Sigmoid colon (tissue), 7 donors: ENCODE data around the gene XYLT1. TPM values are rescaled to one million over a fixed set of nuclear protein-coding genes. Genes with fewer than 3 reads are reported as not detected.

Experiments
- DNase-seq: peaks from one replicate; pipeline ENCODE4 v3.0.0-alpha.2; 2019
- H3K27ac ChIP-seq, 4 donors: fragments of 200-600 bp; sonication (generic); one replicate each; pipeline ENCODE4 v1.5.1; 2016 to 2019; ENCODE audit warnings: mild to moderate bottlenecking in 1 of 4
- H3K27me3 ChIP-seq, 3 donors: fragments of 200-600 bp; sonication (generic); one replicate each; pipeline ENCODE4 v1.5.1; 2019; ENCODE audit warnings: mild to moderate bottlenecking in 1 of 3
- H3K36me3 ChIP-seq, 4 donors: fragments of 200-600 bp; sonication (generic); one replicate each; pipeline ENCODE4 v1.5.1; 2016 to 2019
- H3K4me1 ChIP-seq, 4 donors: fragments of 200-600 bp; sonication (generic); one replicate each; pipeline ENCODE4 v1.5.1; 2017 to 2019
- H3K4me3 ChIP-seq, 4 donors: fragments of 200-600 bp; sonication (generic); one replicate each; pipeline ENCODE4 v1.5.1; 2017 to 2019; ENCODE audit warnings: mild to moderate bottlenecking in 2 of 4, moderate library complexity in 1 of 4
- H3K9me3 ChIP-seq, 4 donors: fragments of 200-600 bp in 3 of 4; sonication (generic) in 3 of 4; one replicate each; pipeline versions ENCODE4 v1.5.1 to v1.6.1; 2013 to 2019
- EP300 ChIP-seq, 4 donors: sonication (generic); formaldehyde crosslinking; IDR thresholded peaks; one replicate each; pipeline ENCODE4 v1.6.1; 2017; ENCODE audit warnings: antibody characterized with exemption in 4 of 4
- POLR2A ChIP-seq, 2 donors: fragments of 450-650 bp; IDR thresholded peaks; one replicate each; pipeline ENCODE4 v1.6.1; 2016; ENCODE audit warnings: antibody characterized with exemption in 2 of 2, mild to moderate bottlenecking in 2 of 2, moderate library complexity in 2 of 2
- POLR2AphosphoS5 ChIP-seq, 4 donors: sonication (generic); formaldehyde crosslinking; IDR thresholded peaks; one replicate each; pipeline ENCODE4 v1.6.1; 2017; ENCODE audit warnings: antibody characterized with exemption in 4 of 4
- WGBS, 2 donors: extraction: QIAGEN DNeasy Blood & Tissue Kit; methylation state at CpG; one replicate each; pipeline ENCODE4 v1.1.7; 2013; 5-methylcytosine and 5-hydroxymethylcytosine counted together
- intact Hi-C: fragments of 100-400 bp; cut with DNase I; formaldehyde crosslinking; loops from one replicate; pipeline ENCODE4 v1.15.1; 2023
- polyA plus RNA-seq, 3 donors: library from polyadenylated mRNA; stranded (reverse); fragments of 200-250 nt; gene quantifications; one replicate each; pipeline ENCODE4 v1.2.3, GENCODE V29; 2013
- total RNA-seq, 4 donors: library from RNA; depleted of rRNA; stranded (reverse); fragments of >200 nt; gene quantifications; one replicate each; pipeline ENCODE4 v1.1.0, GENCODE V29; 2016
- TF ChIP-seq, protein P1 (sequence below), 4 experiments: fragments of 450-650 bp in 3 of 4; fragments of 200-600 bp in 1 of 4; IDR thresholded peaks; one replicate each; pipeline ENCODE4 v1.5.1; 2016 to 2019; ENCODE audit warnings: antibody characterized with exemption in 4 of 4, mild to moderate bottlenecking in 3 of 4, moderate library complexity in 2 of 4
- donor health status: healthy with polysubstance abuse.
- donor health status: Bipolar disorder and iron deficiency.
- donor health status: healthy.

The XYLT1 gene
- total and polyA plus RNA-seq, 7 donors: 0.60 to 33.2 (median 23.0) TPM

DNA sequence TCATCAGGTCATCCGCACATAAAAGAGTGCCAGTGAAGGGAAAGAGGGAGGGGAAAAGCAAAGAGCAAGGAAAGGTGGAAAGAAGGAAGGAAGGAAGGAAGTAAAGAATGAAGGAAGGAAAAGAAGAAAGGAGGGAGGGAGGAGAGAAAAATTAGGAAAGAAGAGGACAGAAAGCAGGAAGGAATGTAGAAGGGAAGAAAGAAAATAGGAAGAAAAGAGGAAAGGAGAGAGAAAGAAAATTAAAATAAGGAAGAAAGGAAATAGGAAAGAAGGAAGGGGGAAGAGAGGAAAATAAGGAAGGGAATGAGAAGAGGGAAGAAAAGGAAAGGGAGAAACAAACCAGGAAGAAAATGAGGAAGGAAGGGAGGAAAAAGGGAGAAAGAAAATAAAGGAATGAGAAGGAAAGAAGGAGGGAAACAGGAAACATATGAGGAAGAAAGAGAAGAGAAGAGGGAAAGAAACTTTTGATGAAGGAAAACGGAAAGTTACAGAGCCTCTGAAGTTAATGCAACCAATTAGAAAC is 212.6 kb downstream of the XYLT1 start:
- TF ChIP-seq, protein P1, sequence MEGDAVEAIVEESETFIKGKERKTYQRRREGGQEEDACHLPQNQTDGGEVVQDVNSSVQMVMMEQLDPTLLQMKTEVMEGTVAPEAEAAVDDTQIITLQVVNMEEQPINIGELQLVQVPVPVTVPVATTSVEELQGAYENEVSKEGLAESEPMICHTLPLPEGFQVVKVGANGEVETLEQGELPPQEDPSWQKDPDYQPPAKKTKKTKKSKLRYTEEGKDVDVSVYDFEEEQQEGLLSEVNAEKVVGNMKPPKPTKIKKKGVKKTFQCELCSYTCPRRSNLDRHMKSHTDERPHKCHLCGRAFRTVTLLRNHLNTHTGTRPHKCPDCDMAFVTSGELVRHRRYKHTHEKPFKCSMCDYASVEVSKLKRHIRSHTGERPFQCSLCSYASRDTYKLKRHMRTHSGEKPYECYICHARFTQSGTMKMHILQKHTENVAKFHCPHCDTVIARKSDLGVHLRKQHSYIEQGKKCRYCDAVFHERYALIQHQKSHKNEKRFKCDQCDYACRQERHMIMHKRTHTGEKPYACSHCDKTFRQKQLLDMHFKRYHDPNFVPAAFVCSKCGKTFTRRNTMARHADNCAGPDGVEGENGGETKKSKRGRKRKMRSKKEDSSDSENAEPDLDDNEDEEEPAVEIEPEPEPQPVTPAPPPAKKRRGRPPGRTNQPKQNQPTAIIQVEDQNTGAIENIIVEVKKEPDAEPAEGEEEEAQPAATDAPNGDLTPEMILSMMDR (IDR thresholded peaks at IDR 0.05): no peak
- no peak for TF ChIP-seq POLR2AphosphoS5 (IDR thresholded peaks at IDR 0.05)
- no peak for TF ChIP-seq POLR2A (IDR thresholded peaks at IDR 0.05)
- no peak for TF ChIP-seq EP300 (IDR thresholded peaks at IDR 0.05)
- H3K27ac ChIP-seq: no peak overlapping the region
- intact Hi-C loops: no loop called here
- no peak for DNase-seq
- no peaks in the 10 kb centered on the region for H3K27me3 ChIP-seq
- peaks cover 0 to 8% (median 0%) of the 10 kb centered on the region in 4 donors for H3K36me3 ChIP-seq
- no peak overlapping the region for H3K4me3 ChIP-seq
- H3K9me3 ChIP-seq: no peaks in the 10 kb centered on the region
- H3K4me1 ChIP-seq: peaks cover 0 to 26% (median 19%) of the 10 kb centered on the region in 4 donors
- 47 to 48% methylated on average over 2 of the region's 2 CpGs for WGBS, 2 donors

DNA sequence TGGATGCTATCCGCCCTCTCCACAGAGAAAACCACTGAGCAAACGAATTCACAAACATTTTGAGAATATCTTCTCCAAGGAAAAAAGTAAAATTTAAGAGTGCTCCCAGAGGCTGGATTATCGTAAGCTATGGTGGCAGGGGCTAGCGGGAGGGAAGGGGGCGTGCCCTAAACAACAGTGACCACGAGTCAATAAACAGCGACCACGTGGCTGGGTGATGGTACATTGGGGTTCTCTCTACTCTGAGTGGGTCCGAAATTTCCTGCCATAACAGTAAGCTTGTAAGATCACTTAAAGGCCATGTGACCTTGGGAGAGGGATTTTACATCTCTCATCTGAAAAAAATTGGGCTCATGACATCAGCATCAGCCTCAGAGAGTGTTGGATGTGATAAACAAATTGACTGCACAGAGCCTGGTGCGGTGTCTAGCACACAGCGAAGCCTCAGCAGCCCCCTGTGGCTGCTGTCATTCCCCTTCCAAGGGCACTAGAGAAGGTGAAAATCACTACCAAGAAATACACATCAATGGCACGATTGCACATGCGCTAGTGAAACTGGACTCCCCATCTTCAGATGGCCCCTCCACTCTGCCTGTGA is 213.2 kb downstream of the XYLT1 start:
- intact Hi-C loops: no loop called here
- 94 to 95% methylated on average over 13 of the region's 13 CpGs for WGBS, 2 donors
- Histone ChIP-seq H3K27me3 (no peaks in the 10 kb centered on the region), H3K36me3 (peaks cover 0 to 8% (median 0%) of the 10 kb centered on the region in 4 donors), H3K27ac (no peak overlapping the region), H3K9me3 (no peaks in the 10 kb centered on the region), H3K4me1 (peaks cover 0 to 26% (median 19%) of the 10 kb centered on the region in 4 donors), H3K4me3 (no peak overlapping the region)
- TF ChIP-seq, protein P1 (IDR thresholded peaks at IDR 0.05): no peak
- TF ChIP-seq EP300 (IDR thresholded peaks at IDR 0.05) (no peak), POLR2A (IDR thresholded peaks at IDR 0.05) (no peak)
- DNase-seq: no peak

DNA sequence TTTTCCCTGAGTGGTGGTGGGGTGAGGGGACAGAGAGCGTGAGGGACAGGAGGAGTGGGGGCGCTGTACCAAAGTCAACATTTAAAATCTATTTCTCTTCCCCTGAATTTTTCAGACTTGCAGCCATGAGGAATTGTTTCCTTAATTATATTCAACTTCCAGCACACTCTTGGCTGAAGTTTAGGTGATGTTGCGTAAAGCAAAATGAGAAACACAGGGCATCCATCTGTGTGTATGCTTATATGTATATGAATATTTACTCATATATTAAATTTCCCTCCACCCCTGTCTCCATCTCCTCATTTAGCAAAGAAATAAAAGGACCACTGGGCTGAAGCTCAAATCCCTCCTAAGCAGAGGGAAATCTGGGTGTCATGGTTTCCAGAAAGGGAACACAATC is 218.1 kb downstream of the XYLT1 start:
- intact Hi-C loops: no loop called here
- TF ChIP-seq, protein P1 (IDR thresholded peaks at IDR 0.05): no peak
- no peak for TF ChIP-seq EP300 (IDR thresholded peaks at IDR 0.05)
- Histone ChIP-seq H3K4me1 (peaks cover 0 to 6% (median 2%) of the 10 kb centered on the region in 4 donors), H3K27me3 (no peaks in the 10 kb centered on the region), H3K4me3 (no peak overlapping the region), H3K27ac (no peak overlapping the region), H3K36me3 (no peaks in the 10 kb centered on the region), H3K9me3 (no peaks in the 10 kb centered on the region)
- 97 to 99% methylated on average over 3 of the region's 3 CpGs for WGBS, 2 donors
- no peak for DNase-seq

DNA sequence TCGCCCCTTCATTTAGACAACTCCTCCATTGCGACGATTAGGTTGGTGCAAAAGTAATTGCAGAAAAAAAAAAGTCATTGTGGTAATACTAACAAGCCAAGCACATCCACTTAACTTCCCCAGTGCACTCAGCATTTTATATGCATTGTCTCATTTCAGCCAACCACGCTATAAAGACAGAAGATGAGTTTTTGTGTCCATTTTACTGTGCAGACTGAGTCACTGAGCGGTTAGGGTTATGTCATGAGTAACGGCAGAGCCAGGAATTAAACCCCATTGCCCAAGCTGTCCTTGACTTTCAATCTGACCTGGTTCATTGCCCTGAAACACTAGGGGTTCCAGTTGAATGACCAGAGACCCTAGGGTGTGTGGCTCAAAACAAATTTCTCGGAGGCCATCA is 218.7 kb downstream of the XYLT1 start:
- H3K27me3 ChIP-seq: no peaks in the 10 kb centered on the region
- no peak for DNase-seq
- H3K4me3 ChIP-seq: no peak overlapping the region
- H3K4me1 ChIP-seq: peaks cover 0 to 6% (median 2%) of the 10 kb centered on the region in 4 donors
- no peak overlapping the region for H3K27ac ChIP-seq
- H3K9me3 ChIP-seq: no peaks in the 10 kb centered on the region
- intact Hi-C loops: no loop called here
- 84 to 94% methylated on average over 7 of the region's 7 CpGs for WGBS, 2 donors
- TF ChIP-seq POLR2AphosphoS5 (IDR thresholded peaks at IDR 0.05): no peak
- TF ChIP-seq, protein P1 (IDR thresholded peaks at IDR 0.05): no peak
- no peak for TF ChIP-seq EP300 (IDR thresholded peaks at IDR 0.05)
- TF ChIP-seq POLR2A (IDR thresholded peaks at IDR 0.05): no peak
- H3K36me3 ChIP-seq: no peaks in the 10 kb centered on the region

DNA sequence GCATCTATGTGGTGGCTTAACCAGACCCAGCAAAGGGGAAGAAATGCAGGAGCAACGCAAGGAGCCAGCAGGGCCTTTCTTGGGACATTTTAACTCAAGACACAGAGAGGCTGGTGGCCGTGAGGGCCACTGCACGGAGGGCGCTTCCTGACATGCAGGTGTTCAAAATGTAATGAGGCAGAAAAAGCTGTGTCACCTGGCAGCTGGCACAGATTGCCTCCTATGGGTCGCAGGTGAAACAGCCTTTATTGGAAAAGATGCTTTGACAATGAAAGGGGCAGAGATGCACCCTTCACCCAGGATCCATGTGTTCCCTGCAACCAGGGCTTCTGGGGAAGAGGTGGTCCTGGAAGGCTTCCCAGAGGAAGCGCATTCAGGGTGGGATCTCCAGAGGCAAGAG is 219.3 kb downstream of the XYLT1 start:
- no peak overlapping the region for H3K4me3 ChIP-seq
- H3K4me1 ChIP-seq: peaks cover 0 to 7% (median 3%) of the 10 kb centered on the region in 4 donors
- intact Hi-C loops: no loop called here
- H3K27ac ChIP-seq: no peak overlapping the region
- WGBS, 2 donors: 65 to 83% methylated on average over 6 of the region's 6 CpGs
- TF ChIP-seq POLR2AphosphoS5 (IDR thresholded peaks at IDR 0.05) (no peak), EP300 (IDR thresholded peaks at IDR 0.05) (no peak), POLR2A (IDR thresholded peaks at IDR 0.05) (no peak)
- TF ChIP-seq, protein P1 (IDR thresholded peaks at IDR 0.05): no peak
- no peaks in the 10 kb centered on the region for H3K27me3 ChIP-seq
- H3K9me3 ChIP-seq: no peaks in the 10 kb centered on the region
- no peaks in the 10 kb centered on the region for H3K36me3 ChIP-seq
- DNase-seq: no peak
